SIG-M5 treated with dmso at 0.1 percent for 504 hours (cell line): ENCODE measurements around the gene PEAK1.

ENCODE experiments used
- DNase-seq: peaks from one replicate; lab custom pipeline; 2025; ENCODE audit not compliant: unreplicated experiment; lab: John Stamatoyannopoulos, UW

The PEAK1 gene

DNA sequence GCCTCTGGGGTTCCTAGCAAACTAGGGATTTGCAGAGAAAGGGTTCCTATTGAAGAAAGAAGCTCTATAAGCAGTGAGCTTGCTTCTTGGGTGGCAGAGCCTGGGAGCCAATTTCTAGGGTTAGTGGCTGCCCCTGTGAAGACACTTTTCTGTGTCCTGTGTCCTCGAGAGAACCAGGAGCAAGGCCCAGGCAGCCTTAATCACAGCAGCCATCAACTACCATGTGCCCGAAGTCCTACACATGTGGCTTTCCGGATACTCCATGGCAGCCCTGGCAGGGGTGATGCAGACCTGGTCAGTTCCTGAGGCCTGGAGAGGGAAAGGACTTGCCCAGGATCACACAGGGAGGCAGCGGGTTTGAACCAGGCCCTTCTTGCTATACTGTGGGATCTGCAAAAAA is 321.3 kb downstream of the PEAK1 start:
- no peak for DNase-seq

DNA sequence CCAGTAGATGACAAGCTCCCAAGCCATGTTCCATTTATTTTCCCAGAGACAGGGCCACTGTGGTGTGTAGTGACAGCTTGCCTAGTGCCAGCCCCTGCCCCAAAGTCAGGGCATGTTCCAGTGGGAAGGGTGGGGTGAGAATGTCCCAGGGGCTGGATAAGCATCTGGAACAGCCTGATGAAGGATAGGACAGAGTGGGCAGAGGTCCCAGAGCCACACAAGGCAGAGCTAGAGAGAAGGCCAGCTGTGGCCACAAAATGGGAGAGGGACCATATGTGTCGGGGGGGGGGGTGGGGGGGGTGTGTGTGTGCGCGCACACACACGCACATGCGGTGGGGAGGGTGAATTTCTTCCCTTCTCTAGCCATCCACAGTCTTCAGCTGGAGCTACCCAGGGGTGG is 322.0 kb downstream of the PEAK1 start:
- DNase-seq = no peak

DNA sequence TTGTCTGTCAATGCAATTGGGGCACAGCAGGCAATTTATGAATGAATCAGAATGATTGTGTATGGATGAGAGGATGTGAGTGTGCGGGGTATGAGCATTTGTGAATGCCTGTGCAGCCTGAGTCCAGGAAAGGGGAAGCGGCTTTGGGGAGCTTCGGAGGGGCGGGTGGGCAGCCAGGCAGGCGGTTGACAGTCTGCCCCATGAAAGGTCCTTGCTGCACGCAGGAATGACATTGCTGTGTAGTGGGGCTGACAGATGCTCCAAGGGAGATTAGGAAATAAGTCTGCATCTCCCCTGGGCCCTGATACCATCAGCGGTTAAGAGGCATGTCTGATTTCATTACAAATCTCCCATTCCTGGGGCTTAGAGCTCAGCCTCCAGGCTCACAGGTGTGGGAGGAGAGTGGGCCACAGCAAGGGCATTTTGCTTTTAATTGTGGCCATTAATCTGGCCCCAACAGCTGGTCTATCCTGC is 322.6 kb downstream of the PEAK1 start:
- no peak for DNase-seq

DNA sequence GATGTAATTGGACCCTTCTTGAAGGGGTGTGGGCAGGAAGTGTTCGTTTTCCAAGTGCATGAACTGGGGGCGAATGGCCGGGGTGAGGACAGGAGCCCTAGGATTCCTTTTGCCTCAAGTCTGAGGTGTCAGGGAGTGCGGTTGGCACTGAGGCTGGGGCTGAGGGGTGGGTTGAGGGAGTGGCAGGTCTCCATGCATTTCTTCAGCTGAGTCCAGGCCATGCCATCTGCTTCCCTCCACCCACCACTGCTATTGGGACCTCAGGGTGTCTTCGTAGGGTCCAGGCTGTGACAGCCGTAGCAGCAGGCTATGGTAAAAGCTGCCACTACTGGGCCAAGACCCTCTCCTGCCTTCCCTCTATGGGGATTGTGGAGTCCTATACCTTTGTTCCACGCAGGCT is 323.4 kb downstream of the PEAK1 start:
- DNase-seq = no peak

DNA sequence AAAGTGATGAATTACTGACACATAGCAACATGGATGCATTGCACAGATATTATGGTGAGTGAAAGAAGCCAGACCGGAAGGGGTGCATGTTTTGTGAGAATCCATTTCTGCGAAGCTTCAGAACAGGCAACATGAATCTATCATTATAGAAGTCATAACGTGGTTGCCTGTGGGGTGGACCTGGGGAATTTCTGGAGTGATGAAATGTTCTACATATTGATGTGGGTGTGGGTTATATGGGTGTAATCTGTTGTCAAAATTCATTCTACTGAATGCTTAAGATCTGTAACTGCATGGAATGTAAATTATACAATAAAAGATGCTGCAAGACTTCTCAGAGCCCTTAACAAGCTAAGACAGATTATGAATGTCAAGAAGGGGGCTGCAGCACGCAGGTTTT is 323.8 kb downstream of the PEAK1 start:
- DNase-seq = no peak

DNA sequence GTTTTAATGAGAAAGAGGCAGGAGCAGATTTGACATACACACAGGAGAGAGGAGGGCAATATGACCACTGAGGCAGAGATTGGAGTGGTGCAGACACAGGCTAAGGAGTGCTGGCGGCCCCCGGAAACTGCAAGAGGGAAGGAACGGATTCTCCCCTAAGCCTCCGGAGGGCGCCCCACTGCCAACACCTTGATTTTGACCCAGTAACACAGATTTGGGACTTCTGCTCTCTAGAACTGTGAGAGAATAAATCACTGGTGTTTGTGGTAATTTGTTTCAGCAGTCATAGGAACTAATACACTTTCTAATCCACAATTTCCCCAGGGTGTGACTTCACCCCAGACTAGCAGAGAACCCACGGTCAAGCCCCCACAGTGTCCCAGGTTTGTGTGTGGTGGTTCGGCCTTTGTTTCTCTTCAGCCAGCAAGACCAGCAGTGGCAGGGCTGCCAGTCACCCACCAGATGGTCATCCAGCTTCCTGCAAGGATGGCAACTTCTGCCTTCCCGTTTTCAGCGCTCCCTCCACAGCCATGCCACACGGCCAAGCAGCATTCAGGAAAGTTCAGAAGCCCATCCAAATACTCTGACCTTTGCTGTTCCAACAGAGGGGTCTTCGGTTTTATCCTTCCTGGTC is 325.4 kb downstream of the PEAK1 start:
- no peak for DNase-seq

DNA sequence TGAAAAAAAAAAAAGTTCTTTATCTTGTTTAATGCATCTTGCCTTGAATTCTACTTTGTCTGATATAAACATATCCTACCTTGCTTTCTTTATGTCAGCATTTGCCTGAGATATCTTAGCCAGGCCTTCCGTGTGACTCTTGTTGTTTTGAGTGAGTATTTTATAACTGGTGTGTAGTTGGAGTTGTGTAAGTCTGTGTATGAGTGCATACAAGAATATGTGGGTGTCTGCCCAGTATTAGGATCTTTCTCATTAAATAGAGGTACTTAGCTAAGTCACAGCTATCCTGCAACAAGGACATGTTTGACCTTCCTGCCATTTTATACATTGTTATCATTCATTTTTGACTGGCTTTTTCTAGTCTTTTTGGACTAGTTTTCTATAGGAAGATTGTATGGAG is 326.5 kb downstream of the PEAK1 start:
- no peak for DNase-seq

DNA sequence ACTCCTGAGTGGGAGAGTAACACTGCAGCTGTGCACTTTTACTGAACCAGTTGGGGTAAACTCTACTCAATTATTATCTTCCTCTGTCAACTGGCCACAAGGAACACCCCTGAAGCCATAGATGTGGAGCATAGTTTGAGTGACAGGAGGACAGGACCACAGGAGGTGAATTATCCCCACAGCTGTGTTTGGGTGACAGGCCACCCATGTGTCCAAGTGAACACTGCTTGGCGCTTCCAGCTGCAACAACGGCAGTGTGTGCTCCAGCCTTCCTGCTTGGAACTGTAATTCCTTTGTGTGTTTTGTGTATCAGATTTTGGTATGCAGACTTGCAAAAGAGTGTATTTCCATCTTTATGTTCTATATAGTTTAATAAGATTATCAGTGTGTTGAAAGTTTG is 328.8 kb downstream of the PEAK1 start:
- no peak for DNase-seq

DNA sequence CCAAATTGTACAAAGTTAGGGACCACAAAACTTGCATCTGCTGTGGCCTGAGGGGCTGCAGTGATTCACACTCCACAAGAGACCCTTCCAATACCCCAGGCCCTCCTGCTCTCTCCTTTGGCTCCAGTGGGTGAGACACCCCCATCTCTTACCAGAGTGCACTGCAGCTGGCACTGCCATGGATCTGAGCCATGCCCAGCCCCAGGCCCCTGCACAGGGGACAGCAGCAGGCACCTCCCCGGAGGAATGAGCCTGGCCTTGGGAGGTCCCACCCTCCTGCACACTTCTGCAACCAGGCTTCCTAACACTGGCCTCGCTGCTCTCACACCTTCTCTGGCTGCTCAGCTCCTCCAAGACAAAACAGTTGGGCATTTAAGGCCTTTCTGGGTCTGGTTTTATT is 332.7 kb downstream of the PEAK1 start:
- DNase-seq = no peak

DNA sequence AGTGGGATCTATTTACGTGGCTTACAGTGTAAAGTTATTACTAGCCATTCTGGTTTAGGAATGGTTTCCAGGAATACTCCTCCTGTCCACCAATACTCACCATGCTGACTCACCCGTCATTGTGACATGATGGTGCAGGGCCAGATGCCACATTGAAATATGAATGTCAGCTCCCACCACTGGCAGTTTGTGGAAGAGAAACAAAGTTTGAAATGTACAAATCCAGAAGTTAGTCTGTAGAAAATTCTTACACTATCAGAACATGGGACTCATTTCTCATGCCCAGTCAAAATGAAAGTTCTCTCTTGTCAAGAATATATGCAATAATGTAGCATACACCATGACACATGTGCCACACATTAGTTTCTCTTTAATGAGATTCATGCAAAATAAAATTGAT is 334.6 kb downstream of the PEAK1 start:
- peak; percentile 12 for DNase-seq

DNA sequence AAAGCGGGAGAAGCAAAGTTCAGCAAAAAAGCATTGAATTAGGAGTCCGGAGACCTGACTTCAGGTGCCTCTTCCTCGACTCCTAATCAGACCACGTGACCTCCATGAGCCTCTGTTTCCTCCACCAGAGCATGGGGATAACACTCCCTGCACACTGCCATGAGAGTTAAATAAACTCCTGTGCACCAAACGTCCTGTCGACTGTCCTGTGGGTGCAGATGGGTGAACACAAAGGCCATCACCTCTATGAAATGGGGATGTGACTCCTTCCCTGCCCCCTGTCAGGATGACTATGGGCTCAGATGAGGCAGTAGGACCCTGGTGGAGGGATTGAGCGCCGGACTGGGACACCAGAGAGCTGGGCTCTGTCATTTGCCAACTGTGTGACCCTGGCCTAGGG is 335.5 kb downstream of the PEAK1 start:
- DNase-seq = no peak

DNA sequence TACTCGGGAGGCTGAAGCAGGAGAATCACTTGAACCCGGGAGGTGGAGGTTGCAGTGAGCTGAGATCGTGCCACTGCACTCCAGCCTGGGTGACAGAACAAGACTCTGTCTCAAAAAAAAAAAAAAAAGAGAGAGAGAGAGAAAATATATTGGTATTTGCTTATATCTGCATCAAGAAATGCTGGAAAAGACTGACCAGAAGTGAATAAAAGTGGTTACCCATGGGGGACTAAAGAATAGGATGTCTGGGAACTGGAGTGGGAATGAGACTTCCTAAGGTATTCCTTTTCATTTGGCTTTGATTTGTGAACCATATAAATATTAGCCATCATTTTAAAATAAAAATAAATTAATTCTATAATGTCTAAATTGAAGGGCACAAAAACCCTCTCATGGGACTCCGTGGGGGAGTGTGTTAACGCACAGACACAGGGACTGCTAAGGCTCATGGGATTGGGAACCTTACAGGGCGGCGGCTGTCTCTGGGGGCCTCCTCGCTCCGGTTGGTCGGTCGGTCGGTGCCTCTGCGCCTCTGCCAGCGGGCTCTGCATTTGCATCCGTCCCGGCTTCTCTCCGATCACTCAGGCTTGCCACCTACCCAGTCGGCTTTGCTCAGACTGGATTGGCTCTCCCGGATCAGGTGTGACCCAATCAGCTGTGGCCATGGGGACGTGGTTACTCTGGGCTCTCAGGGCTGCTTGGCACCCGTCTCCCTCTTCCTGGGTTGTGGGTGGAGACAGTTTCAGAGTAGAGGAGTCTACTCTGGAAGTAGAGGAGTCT is 336.3 kb downstream of the PEAK1 start:
- peak; percentile 56 for DNase-seq

DNA sequence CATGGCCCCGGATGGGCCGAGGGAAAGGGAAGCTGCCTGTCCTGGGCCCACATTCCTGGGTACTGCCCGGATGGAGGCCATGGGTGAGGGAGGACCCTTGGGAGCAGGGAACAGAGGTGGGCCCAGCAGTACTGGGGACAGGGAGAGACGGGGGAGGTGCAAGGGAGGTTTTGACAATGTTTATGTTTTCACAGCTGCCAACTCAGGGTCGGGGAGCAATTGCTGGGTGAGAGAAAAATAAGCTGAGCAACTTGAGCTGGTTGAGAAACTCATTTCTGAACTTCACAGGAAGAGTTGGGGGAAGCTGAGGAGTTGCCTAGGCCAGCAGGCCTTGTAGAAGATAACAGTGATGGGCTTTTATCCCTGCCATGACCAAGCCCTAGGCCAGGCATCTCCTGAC is 337.9 kb downstream of the PEAK1 start:
- no peak for DNase-seq

DNA sequence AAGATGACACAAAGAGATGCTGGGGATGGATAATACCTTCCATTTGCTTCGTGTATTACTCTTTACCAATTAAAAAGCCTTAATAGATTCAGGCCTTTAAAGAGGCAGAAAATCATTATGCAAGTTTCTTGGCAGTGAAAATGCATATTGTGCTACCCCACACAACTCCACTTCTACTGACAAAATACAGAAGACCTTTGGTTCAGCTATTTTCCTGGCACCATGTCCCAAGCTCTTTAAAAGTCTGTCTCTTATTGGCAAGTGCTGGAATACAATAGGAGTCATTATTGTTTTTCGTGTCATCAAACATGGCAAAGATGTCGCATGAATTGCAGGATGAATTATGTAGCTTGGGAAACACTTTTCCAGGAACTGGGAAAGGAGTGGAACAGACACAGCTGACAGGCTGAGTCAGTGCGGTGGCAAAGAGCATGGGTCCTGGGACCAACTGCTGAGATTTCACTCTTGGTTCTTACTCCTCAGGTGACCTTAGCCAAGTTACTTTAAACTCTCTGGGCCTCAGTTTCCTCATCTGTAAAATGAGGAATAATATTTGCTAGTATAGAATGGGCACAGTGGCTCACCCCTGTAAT is 343.5 kb downstream of the PEAK1 start:
- no peak for DNase-seq

DNA sequence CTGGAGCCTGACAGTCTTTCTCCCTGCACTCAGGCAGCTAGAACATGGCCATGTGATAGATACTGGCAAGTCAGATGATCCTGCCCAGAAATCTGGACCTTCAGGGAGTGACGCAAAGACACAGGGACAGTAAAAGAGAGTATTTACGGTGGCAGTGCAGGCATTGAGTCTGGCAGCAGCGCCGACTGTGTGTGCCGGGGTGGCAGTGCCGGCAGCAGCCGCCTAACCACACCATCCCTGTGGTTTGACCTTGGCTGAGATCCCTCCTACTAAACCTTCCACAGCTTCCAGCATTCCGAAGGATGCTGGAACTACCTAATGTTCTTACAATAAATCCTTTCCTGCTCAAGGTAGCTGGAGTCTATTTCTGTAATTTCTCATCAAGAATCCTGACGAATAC is 344.4 kb downstream of the PEAK1 start:
- DNase-seq = no peak

DNA sequence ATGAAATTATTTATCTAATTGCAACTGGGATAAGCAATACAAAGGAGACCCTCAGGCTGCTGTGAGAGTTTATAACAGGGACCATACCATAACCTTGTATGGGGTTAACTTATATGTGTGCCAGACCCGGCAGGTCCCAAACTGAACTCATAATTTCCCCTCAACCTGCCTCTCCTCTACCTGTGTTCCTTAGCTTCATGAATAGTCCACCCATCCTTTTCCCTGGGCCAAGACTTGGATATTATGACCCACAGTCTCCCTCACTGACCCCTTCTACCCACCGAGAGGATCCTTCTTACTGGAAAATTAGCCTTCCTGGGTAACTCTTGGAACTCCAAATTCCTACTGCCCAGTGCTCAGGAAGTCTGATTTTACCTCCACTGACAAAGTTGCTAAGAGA is 345.6 kb downstream of the PEAK1 start:
- DNase-seq = no peak

DNA sequence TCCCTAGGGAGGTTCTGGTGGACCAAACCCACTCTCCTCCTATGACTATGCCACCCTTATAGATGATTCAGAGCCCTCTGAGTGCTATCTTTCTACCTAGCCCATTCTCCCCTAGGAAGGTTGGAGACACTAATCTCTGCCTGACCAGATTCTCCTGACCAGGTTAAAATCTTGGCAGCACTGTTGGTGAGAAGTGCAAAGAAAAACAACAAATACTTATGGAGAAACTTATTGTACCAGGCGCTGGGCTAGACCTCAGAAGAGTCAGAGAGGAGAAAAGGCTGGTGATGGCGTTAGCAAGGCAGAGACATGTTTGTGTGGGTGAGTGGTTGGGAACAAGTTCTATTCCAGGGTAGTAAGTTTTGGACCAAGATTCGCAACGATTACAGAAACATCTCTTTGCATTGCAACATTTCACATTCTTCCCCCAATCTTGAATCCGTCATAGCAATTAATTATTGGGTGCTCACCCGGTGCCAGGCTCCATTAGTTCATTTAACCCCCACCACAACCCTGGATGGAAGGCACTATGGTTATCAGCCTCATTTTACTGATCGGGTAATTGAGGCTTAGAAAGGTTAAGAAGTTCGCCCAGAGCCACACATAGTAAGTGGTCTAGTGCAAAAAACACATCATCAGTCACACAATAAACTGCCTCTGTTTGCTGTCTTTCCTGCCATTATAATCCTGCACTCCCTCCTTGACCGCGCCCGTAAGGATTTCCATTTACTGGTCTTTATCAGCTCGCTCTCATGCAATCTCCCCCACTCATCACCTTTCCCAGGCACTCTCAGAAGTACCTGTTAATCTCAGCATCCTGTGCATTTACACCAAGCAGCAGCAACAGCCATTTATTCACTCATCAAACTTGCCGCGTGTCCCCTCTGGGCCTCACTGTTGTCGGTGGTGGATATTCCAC is 348.3 kb downstream of the PEAK1 start:
- no peak for DNase-seq

DNA sequence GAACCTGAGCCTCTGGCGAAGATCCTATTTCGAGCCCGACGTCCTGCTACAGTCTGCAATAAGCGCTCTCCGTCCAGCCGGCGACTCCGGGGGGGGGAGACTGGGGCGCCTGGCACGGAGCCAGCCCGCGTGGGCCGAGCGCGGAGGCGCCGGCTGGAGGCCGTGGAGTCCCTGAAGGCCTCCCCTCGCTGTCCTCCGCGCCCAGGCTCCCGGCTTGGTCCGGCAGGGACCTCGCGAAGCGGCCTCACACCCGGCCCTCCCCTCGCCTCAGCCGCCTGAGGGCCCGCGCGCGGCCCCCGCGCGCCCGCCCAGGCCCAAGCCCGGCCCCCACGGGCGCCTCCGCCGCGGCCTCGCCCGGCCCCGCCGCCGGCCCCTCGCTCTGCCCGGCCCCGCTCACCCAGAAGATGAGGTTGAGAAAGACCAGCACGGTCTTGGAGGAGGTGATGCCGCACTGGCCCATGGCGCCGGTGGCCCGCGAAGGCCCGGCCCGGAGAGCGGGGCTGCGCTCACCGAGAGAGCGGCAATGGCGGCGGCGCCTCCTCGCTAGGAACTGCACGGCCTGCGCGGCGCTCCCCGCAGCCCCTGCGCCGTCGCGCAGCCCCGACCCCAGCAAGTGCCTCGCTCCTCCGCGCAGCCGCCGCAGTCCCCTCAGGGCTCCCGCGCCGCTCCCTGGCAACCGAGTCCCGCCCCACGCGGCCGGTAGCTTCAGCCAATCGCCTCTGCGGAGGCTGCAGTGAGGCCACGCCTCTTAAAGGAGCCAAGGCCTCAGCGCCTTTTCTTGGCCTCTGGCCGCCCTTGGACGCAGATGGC is 349.2 kb downstream of the PEAK1 start, which contains the start of gene TSPAN3:
TSS of gene TSPAN3 (minus strand) at position 615 of the 810 bp plus-strand sequence. CDS start at position 460, 155 bp downstream.
- peak; percentile 88 for DNase-seq

DNA sequence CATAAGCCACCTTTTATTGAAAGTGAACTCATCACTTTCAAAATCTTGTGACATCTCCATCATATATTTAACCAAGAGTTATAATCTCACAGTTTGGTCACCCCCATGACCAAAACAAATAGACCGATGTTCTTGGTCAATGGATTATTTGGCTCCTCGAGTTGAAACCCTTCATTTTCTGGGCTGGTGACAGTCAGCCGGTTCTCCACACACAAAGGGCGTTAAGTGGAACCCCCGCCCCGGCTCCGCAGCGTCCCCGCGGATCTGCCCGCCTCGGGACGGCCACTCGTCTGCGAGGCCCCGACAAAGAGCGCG is 349.8 kb downstream of the PEAK1 start:
- no peak for DNase-seq

DNA sequence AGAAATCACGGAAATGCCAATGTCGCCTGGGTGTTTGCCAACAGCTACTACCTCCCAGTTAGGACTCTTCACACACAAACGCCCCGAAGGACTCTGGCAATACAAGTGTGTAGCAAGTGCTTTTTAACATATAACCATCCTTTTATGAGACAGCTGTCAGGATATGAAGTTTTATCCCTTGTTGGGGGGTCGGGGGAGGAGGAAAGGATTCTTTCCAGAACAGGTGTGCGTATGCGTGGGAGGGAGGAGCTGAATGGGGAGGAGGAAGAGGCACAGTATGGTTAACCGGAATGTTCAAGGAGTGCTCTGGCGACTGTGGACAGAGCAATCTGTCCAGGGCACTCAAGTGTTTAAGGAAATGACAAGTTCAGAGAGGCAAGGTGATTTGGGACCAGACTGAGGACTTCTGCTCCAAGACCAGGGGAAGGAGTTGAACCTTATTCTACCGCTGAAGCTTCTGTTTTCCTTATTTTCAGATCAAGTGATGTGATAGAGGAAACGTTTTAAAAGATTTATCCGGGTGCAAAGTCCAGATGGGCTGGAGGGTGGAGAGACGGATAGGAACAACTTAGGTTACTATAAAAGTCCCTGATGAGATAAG is 350.3 kb downstream of the PEAK1 start:
- DNase-seq = no peak
